ENCODE measurements around the gene NKAP.
"Not testable (repeated sequence)": the region's sequence is repeated elsewhere in the genome, so short reads cannot be mapped to it uniquely, and the experiment has no call there.

The NKAP gene

GRCh38 chrX:119943185-119943988, at the start of gene NKAP:
NKAP (minus strand) TSS chrX:119943751; CDS start chrX:119943605, 146 bp downstream.
- DNase-seq (ENCODE audit: low read depth in 2 of 2) = peak; percentile 56 to 73

GRCh38 chrX:119991005-119991787, 47.6 kb upstream of the NKAP start:
- no peak for DNase-seq (ENCODE audit: low read depth in 2 of 2)

GRCh38 chrX:119990556-119991004, 47.0 kb upstream of the NKAP start:
- no peak for DNase-seq (ENCODE audit: low read depth in 2 of 2)

- DNase-seq (ENCODE audit: low read depth in 2 of 2) = no peak
Measured at GRCh38 chrX:119989905-119990555, 46.5 kb upstream of the NKAP start.

- DNase-seq (ENCODE audit: low read depth in 2 of 2) = no peak
Measured at GRCh38 chrX:119986203-119986602, 42.7 kb upstream of the NKAP start.

- DNase-seq (ENCODE audit: low read depth in 2 of 2) = no peak
Measured at GRCh38 chrX:119984652-119985051, 41.1 kb upstream of the NKAP start.

GRCh38 chrX:119983494-119983893, 39.9 kb upstream of the NKAP start:
- DNase-seq (ENCODE audit: low read depth in 2 of 2) = no peak

- no peak for DNase-seq (ENCODE audit: low read depth in 2 of 2)
Measured at GRCh38 chrX:119982145-119982544, 38.6 kb upstream of the NKAP start.

GRCh38 chrX:119981286-119982070, 37.9 kb upstream of the NKAP start:
- DNase-seq (ENCODE audit: low read depth in 2 of 2) = no peak

GRCh38 chrX:119977172-119977571, 33.6 kb upstream of the NKAP start:
- DNase-seq (ENCODE audit: low read depth in 2 of 2) = not testable (repeated sequence)

GRCh38 chrX:119971184-119971583, 27.6 kb upstream of the NKAP start:
- DNase-seq (ENCODE audit: low read depth in 2 of 2) = no peak

- no peak for DNase-seq (ENCODE audit: low read depth in 2 of 2)
Measured at GRCh38 chrX:119970574-119970973, 27.0 kb upstream of the NKAP start.

GRCh38 chrX:119966837-119967236, 23.3 kb upstream of the NKAP start:
- not testable (repeated sequence) for DNase-seq (ENCODE audit: low read depth in 2 of 2)

- DNase-seq (ENCODE audit: low read depth in 2 of 2) = no peak
Measured at GRCh38 chrX:119960625-119961024, 17.1 kb upstream of the NKAP start.

GRCh38 chrX:119955807-119956570, 12.4 kb upstream of the NKAP start:
- DNase-seq (ENCODE audit: low read depth in 2 of 2) = peak; percentile 4 to 10

- DNase-seq (ENCODE audit: low read depth in 2 of 2) = no peak
Measured at GRCh38 chrX:119954374-119954773, 10.8 kb upstream of the NKAP start.

- no peak for DNase-seq (ENCODE audit: low read depth in 2 of 2)
Measured at GRCh38 chrX:119948381-119948780, 4.8 kb upstream of the NKAP start.

- DNase-seq (ENCODE audit: low read depth in 2 of 2) = no peak
Measured at GRCh38 chrX:119945481-119945880, 1.9 kb upstream of the NKAP start.

- DNase-seq (ENCODE audit: low read depth in 2 of 2) = no peak
Measured at GRCh38 chrX:119942831-119943184, 743 bp downstream of the NKAP start.

GRCh38 chrX:119942173-119942819, 1.3 kb downstream of the NKAP start:
- no peak for DNase-seq (ENCODE audit: low read depth in 2 of 2)
